Measurements from ENCODE around the gene GPX8. TPM values are rescaled to one million over a fixed set of nuclear protein-coding genes. Genes with fewer than 3 reads are reported as not detected.

GPX8 gene
- polyA plus RNA-seq, 1 donor from 2014 or later = 1.2 TPM

DNA sequence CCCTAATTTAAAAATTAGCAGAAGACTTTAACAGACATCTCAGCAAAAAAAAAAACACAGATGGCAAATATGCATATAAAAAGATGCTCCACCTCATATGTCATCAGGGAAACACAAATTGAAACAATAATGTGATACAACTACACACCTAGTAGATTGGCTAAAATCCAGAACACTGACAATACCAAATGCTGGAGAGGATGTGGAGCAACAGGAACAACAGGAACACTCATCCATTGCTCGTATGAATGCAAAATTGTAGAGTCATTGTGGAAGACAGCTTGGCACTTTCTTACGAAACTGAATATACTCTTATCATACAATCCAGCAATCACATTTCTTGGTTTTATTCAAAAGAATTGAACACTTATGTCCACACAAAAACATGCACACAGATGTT lies 45.0 kb downstream of the GPX8 start:
- Histone ChIP-seq H3K9me3 (ENCODE audit: low read length) (no peaks in the 10 kb centered on the region), H3F3A (ENCODE audit: insufficient read depth, low read length, poor library complexity, severe bottlenecking) (no peaks in the 10 kb centered on the region), H3K4me3 (ENCODE audit: low read length) (no peak overlapping the region), H3K79me2 (replicated peaks; ENCODE audit: insufficient read depth, low read length) (no peaks in the 10 kb centered on the region), H2AFZ (ENCODE audit: low read depth, low read length) (no peak overlapping the region), H4K20me1 (ENCODE audit: insufficient read depth) (no peaks in the 10 kb centered on the region), H3K4me2 (ENCODE audit: low read length) (no peak overlapping the region), H3K9me2 (ENCODE audit: insufficient read depth, low read length) (no peaks in the 10 kb centered on the region), H3K27me3 (ENCODE audit: insufficient read depth, low read depth, low read length) (no peaks in the 10 kb centered on the region), H3K27ac (ENCODE audit: low read length) (no peak overlapping the region), H3K36me3 (ENCODE audit: insufficient read depth, low read length) (no peaks in the 10 kb centered on the region), H3K9ac (ENCODE audit: low read length) (no peak overlapping the region)
- TF ChIP-seq POLR2AphosphoS5 (IDR thresholded peaks at IDR 0.05) (no peak), SMC3 (conservative IDR thresholded peaks at IDR 0.05; ENCODE audit: poor library complexity) (no peak), TAF1 (IDR thresholded peaks at IDR 0.05; ENCODE audit: low read depth) (no peak), CTCF (IDR thresholded peaks at IDR 0.05; ENCODE audit: poor library complexity, severe bottlenecking) (no peak), EP300 (conservative IDR thresholded peaks at IDR 0.05; ENCODE audit: poor library complexity, severe bottlenecking) (no peak), EZH2 (IDR thresholded peaks at IDR 0.05; ENCODE audit: borderline replicate concordance, insufficient read depth, low read length, poor library complexity, severe bottlenecking) (no peak), RAD21 (conservative IDR thresholded peaks at IDR 0.05) (no peak), MXI1 (conservative IDR thresholded peaks at IDR 0.05; ENCODE audit: poor library complexity, severe bottlenecking) (no peak)
- TF ChIP-seq, protein P1, sequence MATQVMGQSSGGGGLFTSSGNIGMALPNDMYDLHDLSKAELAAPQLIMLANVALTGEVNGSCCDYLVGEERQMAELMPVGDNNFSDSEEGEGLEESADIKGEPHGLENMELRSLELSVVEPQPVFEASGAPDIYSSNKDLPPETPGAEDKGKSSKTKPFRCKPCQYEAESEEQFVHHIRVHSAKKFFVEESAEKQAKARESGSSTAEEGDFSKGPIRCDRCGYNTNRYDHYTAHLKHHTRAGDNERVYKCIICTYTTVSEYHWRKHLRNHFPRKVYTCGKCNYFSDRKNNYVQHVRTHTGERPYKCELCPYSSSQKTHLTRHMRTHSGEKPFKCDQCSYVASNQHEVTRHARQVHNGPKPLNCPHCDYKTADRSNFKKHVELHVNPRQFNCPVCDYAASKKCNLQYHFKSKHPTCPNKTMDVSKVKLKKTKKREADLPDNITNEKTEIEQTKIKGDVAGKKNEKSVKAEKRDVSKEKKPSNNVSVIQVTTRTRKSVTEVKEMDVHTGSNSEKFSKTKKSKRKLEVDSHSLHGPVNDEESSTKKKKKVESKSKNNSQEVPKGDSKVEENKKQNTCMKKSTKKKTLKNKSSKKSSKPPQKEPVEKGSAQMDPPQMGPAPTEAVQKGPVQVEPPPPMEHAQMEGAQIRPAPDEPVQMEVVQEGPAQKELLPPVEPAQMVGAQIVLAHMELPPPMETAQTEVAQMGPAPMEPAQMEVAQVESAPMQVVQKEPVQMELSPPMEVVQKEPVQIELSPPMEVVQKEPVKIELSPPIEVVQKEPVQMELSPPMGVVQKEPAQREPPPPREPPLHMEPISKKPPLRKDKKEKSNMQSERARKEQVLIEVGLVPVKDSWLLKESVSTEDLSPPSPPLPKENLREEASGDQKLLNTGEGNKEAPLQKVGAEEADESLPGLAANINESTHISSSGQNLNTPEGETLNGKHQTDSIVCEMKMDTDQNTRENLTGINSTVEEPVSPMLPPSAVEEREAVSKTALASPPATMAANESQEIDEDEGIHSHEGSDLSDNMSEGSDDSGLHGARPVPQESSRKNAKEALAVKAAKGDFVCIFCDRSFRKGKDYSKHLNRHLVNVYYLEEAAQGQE (IDR thresholded peaks at IDR 0.05; ENCODE audit: borderline replicate concordance) = no peak

GRCh38 chr5:55211184-55211874 lies 51.4 kb downstream of the GPX8 start:
- Histone ChIP-seq H3F3A (ENCODE audit: insufficient read depth, low read length, poor library complexity, severe bottlenecking) (no peaks in the 10 kb centered on the region), H3K4me2 (ENCODE audit: low read length) (no peak overlapping the region), H3K9me3 (ENCODE audit: low read length) (no peaks in the 10 kb centered on the region), H2AFZ (ENCODE audit: low read depth, low read length) (no peak overlapping the region), H3K27ac (ENCODE audit: low read length) (no peak overlapping the region), H3K9ac (ENCODE audit: low read length) (no peak overlapping the region), H3K9me2 (ENCODE audit: insufficient read depth, low read length) (no peaks in the 10 kb centered on the region), H3K27me3 (ENCODE audit: insufficient read depth, low read depth, low read length) (no peaks in the 10 kb centered on the region), H3K79me2 (replicated peaks; ENCODE audit: insufficient read depth, low read length) (no peaks in the 10 kb centered on the region), H4K20me1 (ENCODE audit: insufficient read depth) (no peaks in the 10 kb centered on the region), H3K4me3 (ENCODE audit: low read length) (no peak overlapping the region), H3K36me3 (ENCODE audit: insufficient read depth, low read length) (no peaks in the 10 kb centered on the region)
- TF ChIP-seq CTCF (IDR thresholded peaks at IDR 0.05; ENCODE audit: poor library complexity, severe bottlenecking) (no peak), TAF1 (IDR thresholded peaks at IDR 0.05; ENCODE audit: low read depth) (no peak), POLR2AphosphoS5 (IDR thresholded peaks at IDR 0.05) (no peak), EP300 (conservative IDR thresholded peaks at IDR 0.05; ENCODE audit: poor library complexity, severe bottlenecking) (no peak), MXI1 (conservative IDR thresholded peaks at IDR 0.05; ENCODE audit: poor library complexity, severe bottlenecking) (no peak), RAD21 (conservative IDR thresholded peaks at IDR 0.05) (no peak), SMC3 (conservative IDR thresholded peaks at IDR 0.05; ENCODE audit: poor library complexity) (no peak), EZH2 (IDR thresholded peaks at IDR 0.05; ENCODE audit: borderline replicate concordance, insufficient read depth, low read length, poor library complexity, severe bottlenecking) (no peak)
- TF ChIP-seq, protein P1 (IDR thresholded peaks at IDR 0.05; ENCODE audit: borderline replicate concordance) = no peak
